ACC112 (cell line): ENCODE results near the gene SLC30A1.

Experiments
- H2AFZ ChIP-seq: fragments of 200-600 bp; sonication (generic); one replicate; pipeline ENCODE4 v1.6.0; 2017; ENCODE audit warnings: antibody characterized with exemption, low read length; ENCODE audit not compliant: unreplicated experiment
- H3K27ac ChIP-seq: fragments of 200-600 bp; sonication (generic); 2 replicates; pipeline ENCODE4 v1.5.1; 2014; ENCODE audit warnings: low read depth, mild to moderate bottlenecking, antibody characterized with exemption, low read length, moderate library complexity
- H3K27me3 ChIP-seq: fragments of 200-600 bp; sonication (generic); 2 replicates; pipeline ENCODE4 v1.6.1; 2014; ENCODE audit warnings: mild to moderate bottlenecking, antibody characterized with exemption, low read length, moderate library complexity, mixed read lengths; ENCODE audit not compliant: insufficient read depth
- H3K36me3 ChIP-seq: fragments of 200-600 bp; sonication (generic); 2 replicates; pipeline ENCODE4 v1.6.1; 2016; ENCODE audit warnings: mild to moderate bottlenecking, antibody characterized with exemption, low read length, moderate library complexity, mixed read lengths; ENCODE audit not compliant: insufficient read depth
- H3K4me1 ChIP-seq: fragments of 200-600 bp; sonication (generic); one replicate; pipeline ENCODE4 v1.6.1; 2016; ENCODE audit warnings: low read length, mixed read lengths; ENCODE audit not compliant: insufficient read depth, unreplicated experiment, control insufficient read depth
- H3K4me3 ChIP-seq: fragments of 200-600 bp; sonication (generic); 2 replicates; pipeline ENCODE4 v1.5.1; 2014; ENCODE audit warnings: mild to moderate bottlenecking, low read depth, low read length
- H3K79me2 ChIP-seq: fragments of 200-600 bp; sonication (generic); one replicate; pipeline ENCODE4 v1.6.0; 2016; ENCODE audit warnings: low read length; ENCODE audit not compliant: control insufficient read depth, unreplicated experiment, insufficient read depth

SLC30A1 gene

DNA sequence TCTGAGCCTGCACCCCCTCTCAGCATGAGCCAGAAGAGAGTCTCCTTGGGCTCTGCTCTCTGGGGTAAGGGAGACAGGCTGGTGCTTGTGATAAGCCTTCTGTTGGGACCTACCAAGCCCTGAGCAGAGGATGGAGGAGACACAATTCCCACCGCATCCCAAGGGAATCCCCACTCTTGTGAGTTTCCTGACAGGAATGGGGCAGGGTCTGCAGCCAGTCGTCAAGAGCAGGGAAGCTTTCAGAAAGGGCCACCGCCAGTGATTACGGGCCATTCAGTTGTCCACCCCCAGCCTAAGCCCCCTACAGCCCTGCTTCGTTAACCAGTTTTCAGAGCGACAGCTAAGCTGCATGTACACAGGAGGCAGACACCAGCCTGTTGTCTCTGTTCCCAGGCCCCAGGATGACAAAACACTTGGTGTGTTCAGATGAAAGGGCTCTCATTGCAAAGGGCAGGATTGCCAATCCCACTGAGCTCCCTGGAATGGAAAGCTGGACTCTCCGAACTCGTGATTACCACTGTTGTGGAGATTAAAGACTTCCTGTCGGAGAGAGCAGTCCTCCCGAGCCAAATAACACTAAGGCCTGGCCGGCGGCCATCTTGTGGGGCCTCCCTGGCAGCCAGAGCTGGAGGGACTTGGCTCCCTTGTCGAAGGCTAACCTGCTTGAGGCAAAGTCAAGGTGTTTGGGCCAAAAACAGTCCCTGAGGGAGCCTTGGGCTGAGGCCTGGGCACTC lies 37.4 kb upstream of the SLC30A1 start:
- Histone ChIP-seq H3K27me3 (no peaks in the 10 kb centered on the region), H3K79me2 (no peaks in the 10 kb centered on the region), H3K4me3 (no peak overlapping the region), H2AFZ (no peak overlapping the region), H3K4me1 (peaks cover 10% of the 10 kb centered on the region), H3K36me3 (no peaks in the 10 kb centered on the region), H3K27ac (no peak overlapping the region)

DNA sequence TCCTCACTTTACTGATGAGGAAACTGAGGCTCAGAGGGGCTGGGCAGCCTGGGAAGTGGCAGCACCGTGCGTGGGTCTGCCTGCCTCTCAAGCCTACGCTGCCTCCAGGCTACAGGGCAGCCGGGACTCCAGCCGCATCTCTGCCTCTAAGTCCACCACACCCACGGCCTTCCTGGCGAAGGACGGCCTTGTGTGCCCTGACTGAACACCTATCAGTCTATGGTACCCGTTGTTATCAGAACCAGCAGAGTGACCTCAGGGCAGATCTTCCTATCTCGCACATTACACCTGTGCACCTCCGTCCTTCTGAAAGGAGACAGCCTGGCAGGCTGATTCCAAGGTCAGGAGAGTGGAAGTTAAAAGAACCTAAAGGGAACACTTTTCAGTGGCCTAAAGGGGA lies 35.7 kb upstream of the SLC30A1 start:
- Histone ChIP-seq H3K79me2 (no peaks in the 10 kb centered on the region), H3K27me3 (no peaks in the 10 kb centered on the region), H3K36me3 (no peaks in the 10 kb centered on the region), H2AFZ (no peak overlapping the region), H3K27ac (no peak overlapping the region), H3K4me1 (peaks cover 17% of the 10 kb centered on the region), H3K4me3 (no peak overlapping the region)

GRCh38 chr1:211613951-211614350 lies 35.0 kb upstream of the SLC30A1 start:
- no peaks in the 10 kb centered on the region for H3K36me3 ChIP-seq
- H2AFZ ChIP-seq = no peak overlapping the region
- H3K27ac ChIP-seq = 0 out of 2 replicates have a peak overlapping the region, but pooled peaks have one; percentile 14
- no peaks in the 10 kb centered on the region for H3K79me2 ChIP-seq
- H3K4me3 ChIP-seq = no peak overlapping the region
- H3K4me1 ChIP-seq = peaks cover 23% of the 10 kb centered on the region
- no peaks in the 10 kb centered on the region for H3K27me3 ChIP-seq

GRCh38 chr1:211613108-211613947 lies 34.4 kb upstream of the SLC30A1 start:
- no peaks in the 10 kb centered on the region for H3K27me3 ChIP-seq
- peak overlapping the region; percentile 72 for H2AFZ ChIP-seq
- no peaks in the 10 kb centered on the region for H3K79me2 ChIP-seq
- peak overlapping the region; percentile 85 for H3K27ac ChIP-seq
- H3K4me1 ChIP-seq = peaks cover 23% of the 10 kb centered on the region
- no peak overlapping the region for H3K4me3 ChIP-seq
- H3K36me3 ChIP-seq = no peaks in the 10 kb centered on the region

DNA sequence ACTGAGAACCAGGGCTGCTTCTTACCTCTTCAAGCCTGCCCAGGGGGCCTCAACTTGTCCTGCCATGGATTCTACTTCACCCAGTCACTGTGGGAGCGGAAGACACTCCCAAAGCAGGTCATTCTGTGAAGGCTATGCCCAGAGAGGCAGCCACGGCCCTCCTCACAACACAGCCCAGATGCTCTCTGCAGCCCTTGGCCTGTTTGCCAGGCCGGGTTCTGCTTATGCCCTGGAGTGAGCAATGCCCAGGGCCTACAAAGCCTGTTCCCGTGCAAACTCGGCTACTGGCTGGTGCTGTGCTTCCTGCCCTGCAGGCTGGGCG lies 33.8 kb upstream of the SLC30A1 start:
- Histone ChIP-seq H3K4me1 (peaks cover 23% of the 10 kb centered on the region), H2AFZ (peak overlapping the region; percentile 72)

DNA sequence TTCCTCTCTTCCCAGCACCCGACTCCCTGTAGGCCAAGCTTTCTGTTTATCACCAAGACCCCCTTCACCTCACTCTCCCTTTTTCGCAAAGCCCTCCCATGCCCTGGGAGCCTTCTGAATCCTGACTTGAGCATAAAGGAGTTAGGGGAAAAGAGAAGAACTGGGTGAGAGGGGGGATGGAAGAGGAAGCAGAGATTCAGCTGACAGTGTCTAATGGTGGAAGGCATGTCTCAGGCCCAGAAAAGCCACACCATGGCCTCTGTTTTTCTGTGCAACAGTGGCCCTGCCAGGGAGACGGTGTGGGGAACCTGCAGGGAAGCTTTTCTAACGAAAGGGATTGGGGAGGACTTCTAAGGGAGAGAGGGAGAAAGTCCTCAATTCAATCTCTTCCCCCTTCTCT lies 32.9 kb upstream of the SLC30A1 start:
- H3K27me3 ChIP-seq = no peaks in the 10 kb centered on the region
- H2AFZ ChIP-seq = peak overlapping the region; percentile 53
- peaks cover 23% of the 10 kb centered on the region for H3K4me1 ChIP-seq
- no peaks in the 10 kb centered on the region for H3K36me3 ChIP-seq
- H3K79me2 ChIP-seq = no peaks in the 10 kb centered on the region
- H3K27ac ChIP-seq = no peak overlapping the region
- no peak overlapping the region for H3K4me3 ChIP-seq

More for the DNA sequence above, 33.8 kb upstream of the SLC30A1 start:
- Histone ChIP-seq H3K4me3 (no peak overlapping the region), H3K27me3 (no peaks in the 10 kb centered on the region), H3K79me2 (no peaks in the 10 kb centered on the region), H3K27ac (peak overlapping the region; percentile 85), H3K36me3 (no peaks in the 10 kb centered on the region)

GRCh38 chr1:211610779-211611556 lies 32.0 kb upstream of the SLC30A1 start:
- Histone ChIP-seq H3K27me3 (no peaks in the 10 kb centered on the region), H3K79me2 (no peaks in the 10 kb centered on the region), H3K36me3 (no peaks in the 10 kb centered on the region), H3K4me1 (peaks cover 23% of the 10 kb centered on the region), H2AFZ (no peak overlapping the region), H3K4me3 (no peak overlapping the region), H3K27ac (no peak overlapping the region)

DNA sequence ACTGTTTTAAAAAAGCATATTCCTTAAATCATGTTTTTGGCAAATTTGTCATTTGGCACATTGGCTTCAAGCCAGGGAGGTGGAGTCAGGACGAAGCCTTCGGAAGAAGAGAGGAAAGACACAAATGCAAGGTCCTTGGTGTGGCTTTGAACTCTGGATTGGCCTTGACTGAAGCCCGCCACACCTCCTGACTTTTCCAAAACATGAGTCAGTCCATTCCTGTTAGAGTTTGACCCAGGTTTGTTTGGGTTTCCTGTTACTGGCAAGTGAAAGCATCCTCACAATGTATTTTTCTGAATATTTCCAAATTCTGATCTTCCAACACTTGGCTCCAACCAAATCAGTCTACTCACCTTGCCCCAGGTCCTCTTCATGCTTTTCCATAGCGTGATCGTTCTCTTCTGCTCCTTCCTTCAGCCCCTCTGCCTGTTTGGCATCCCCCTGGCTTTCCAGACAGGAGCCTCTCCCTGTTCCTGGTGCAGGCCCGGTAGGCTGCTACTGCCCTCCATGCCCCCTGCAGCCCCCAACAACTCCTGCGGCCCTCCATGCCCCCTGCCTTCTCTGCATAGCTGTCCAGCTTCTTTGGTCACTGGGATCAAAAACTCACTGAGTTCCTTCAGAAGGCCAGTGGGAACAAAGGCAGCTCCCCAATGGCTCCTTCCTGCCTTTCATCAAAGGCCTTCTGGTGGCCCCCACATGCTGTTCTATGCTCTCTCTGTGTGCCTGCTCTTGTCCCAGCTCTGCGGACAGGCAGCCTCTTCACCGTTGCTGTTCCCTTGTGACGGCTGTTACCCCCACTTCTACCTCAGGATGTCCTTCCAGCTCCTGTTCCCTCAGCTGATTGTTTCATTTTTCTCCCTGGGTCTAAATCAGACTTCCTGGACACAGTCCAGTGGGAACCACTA lies 30.4 kb upstream of the SLC30A1 start:
- Histone ChIP-seq H3K4me1 (peaks cover 23% of the 10 kb centered on the region), H3K27me3 (no peaks in the 10 kb centered on the region), H3K4me3 (no peak overlapping the region), H3K36me3 (no peaks in the 10 kb centered on the region), H3K27ac (no peak overlapping the region), H2AFZ (peak overlapping the region; percentile 68), H3K79me2 (no peaks in the 10 kb centered on the region)

DNA sequence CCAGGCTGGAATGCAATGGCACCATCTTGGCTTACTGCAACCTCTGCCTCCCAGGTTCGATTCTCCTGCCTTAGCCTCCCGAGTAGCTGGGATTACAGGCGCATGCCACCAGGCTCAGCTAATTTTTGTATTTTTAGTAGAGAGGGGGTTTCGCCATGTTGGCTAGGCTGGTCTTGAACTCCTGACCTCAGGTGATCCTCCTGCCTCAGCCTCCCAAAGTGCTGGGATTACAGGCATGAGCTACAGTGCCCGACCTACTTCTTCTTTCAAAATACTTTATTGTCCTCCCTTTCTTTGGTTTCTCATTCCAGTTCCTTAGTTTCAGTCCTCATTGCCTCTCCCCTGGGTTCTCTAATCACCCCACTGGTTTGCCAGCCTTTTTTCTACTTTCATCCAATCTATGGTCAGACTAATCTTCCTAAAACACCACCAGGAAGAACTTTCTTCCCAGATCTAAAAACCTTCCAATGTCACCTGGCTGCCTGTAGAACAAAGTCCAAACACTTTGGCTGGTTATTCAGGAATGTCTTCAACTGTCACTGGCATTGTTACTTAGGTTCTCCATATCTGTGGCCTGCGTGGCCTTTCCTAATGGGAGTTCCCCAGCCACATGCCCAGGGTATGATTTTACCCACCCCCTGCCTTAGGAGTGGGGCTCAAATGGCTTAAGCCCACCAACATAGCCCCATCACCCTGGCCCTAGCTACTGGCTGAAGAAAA lies 29.0 kb upstream of the SLC30A1 start:
- no peak overlapping the region for H3K27ac ChIP-seq
- no peak overlapping the region for H2AFZ ChIP-seq
- H3K4me3 ChIP-seq = no peak overlapping the region
- H3K79me2 ChIP-seq = no peaks in the 10 kb centered on the region
- peaks cover 29% of the 10 kb centered on the region for H3K4me1 ChIP-seq
- no peaks in the 10 kb centered on the region for H3K36me3 ChIP-seq
- H3K27me3 ChIP-seq = no peaks in the 10 kb centered on the region
